ENCODE measurements around the gene HECTD1.
"Not testable (repeated sequence)": the region's sequence is repeated elsewhere in the genome, so short reads cannot be mapped to it uniquely, and the experiment has no call there.

HECTD1 gene

DNA sequence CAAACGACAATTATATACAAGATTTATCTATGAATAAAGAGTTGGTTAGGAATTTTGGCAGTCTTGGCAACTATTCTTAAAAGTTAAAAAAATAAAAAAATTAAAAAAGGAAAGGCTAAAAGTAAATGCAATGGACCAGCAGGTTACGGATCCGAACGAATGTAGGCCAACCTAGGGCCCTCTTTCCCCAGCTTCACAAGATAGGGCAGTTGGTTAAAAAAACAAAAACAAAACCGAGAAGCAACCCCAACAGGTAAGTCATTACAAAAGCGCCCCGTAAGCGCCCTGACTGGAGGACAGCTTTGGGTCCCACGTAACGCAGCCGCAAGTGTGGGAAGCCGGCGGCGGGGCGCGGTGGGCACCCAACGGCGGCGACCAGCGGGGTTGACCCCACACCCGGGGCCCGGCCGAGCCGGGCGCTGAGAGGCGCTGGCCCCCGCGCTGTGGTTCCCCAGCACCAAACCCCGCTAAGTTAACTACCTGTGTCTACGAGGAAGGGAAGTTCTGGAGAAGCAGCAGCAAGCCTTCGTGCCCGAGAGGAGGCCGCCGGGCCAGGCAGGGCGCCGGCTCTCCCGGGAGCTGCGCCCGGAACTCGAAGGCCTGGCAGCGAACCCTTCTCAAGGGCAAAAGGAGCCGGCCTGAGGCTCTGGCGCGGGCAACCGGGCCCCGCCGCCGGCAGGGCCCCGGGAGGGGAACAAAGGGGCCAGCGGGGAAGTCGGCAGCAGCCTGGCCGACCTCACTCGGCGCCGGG lies 882 bp downstream of the HECTD1 start:
- H2AFZ ChIP-seq (ENCODE audit: low read length, unreplicated experiment): peak overlapping the region; percentile 74
- peak overlapping the region; percentile 98 for H3K27ac ChIP-seq (ENCODE audit: low read depth, low read length)
- no peaks in the 10 kb centered on the region for H3K27me3 ChIP-seq (ENCODE audit: insufficient read depth, low read length)
- peak overlapping the region; percentile 98 for H3K4me3 ChIP-seq (ENCODE audit: low read depth, low read length)
- H3K79me2 ChIP-seq (ENCODE audit: control insufficient read depth, insufficient read depth, low read length, unreplicated experiment): peaks cover 52% of the 10 kb centered on the region
- H3K4me1 ChIP-seq (ENCODE audit: control insufficient read depth, insufficient read depth, low read length, unreplicated experiment): peaks cover 17% of the 10 kb centered on the region
- peaks cover 5% of the 10 kb centered on the region; the same call in 1 of the 2 replicates for H3K36me3 ChIP-seq (ENCODE audit: insufficient read depth, low read length)

DNA sequence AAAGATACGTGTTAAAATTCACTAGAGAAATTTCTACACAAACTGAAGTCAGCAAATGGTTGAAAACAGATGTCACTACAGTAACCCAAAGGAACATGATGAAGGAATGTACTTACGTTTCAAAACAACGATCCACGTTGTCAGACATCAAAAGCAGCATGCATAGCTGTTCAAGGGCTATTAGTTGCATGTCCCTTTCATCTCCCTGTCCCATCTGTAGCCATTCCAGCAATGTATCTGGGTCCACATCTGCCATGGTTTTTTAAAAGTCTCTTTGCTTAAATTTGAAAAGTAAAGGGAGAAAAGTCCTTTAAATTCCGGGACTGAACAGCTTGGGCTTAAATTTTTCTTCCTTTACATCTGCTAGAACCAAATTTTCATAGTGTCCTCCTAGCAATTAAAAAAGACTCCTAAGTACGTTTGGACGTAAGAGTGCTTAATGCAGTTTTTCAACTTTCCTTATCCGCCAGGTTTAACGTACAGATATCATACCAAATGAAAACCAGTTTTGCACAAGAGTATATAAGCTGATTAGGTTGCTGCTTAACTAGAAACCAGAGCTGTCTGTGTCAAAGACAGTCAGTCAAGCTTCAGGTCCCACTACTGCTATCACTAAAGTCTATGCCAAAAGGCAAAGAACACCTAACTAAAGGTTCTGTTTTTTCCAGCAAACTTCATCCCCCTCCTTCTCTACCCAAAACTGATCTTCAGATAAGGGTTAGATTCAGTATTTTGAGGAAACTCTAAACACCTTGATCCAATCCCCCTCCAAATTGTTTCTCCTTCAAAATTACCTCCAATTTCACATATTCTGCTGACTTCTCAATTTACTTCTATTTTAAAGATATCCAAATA lies 1.7 kb downstream of the HECTD1 start:
- Histone ChIP-seq H2AFZ (ENCODE audit: low read length, unreplicated experiment) (no peak overlapping the region), H3K4me3 (ENCODE audit: low read depth, low read length) (peak overlapping the region; percentile 98), H3K4me1 (ENCODE audit: control insufficient read depth, insufficient read depth, low read length, unreplicated experiment) (peaks cover 19% of the 10 kb centered on the region), H3K36me3 (ENCODE audit: insufficient read depth, low read length) (peaks cover 8% of the 10 kb centered on the region; the same call in 1 of the 2 replicates), H3K79me2 (ENCODE audit: control insufficient read depth, insufficient read depth, low read length, unreplicated experiment) (peaks cover 58% of the 10 kb centered on the region), H3K27me3 (ENCODE audit: insufficient read depth, low read length) (no peaks in the 10 kb centered on the region), H3K27ac (ENCODE audit: low read depth, low read length) (peak overlapping the region; percentile 98)

DNA sequence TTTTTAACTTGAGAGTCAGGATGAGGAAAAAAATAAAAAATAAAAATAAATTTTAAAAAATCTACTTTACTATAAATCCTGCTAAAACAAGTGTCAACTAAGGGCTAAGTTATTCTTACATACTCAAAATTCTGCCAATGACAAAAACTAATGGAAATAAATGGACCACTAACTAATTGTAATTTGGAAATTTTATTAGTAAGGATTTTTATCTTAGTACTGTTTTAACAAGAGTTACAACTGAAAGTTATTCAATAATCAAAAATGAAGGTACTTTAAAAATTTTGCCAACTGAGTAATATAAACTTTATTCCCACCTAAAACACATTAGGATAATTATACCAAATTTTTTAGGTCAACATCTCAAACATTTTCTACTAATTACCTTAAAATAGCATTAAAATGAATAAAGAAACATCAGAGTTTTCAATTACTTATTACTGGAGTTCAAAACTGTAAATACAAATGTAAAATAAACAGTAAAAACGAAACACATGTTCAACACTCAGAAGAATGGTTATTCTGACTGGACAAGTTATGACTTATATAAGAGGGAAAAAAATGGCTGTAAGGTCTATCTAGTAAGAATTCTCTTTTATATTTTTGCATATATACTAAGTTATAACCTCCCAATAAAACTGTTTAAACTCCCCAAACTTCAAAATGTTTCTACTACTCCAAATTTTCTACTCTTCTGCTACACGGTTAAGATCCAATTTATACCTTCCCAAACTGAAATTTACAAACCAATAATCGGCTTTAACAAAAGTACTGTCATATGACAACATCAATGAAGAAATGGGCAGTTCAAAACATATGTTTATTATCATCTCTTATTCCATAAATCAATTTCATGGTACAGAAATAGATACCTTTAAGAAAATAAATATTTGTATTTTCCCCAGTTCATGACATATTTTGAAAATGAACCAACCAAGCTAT lies 2.7 kb downstream of the HECTD1 start:
- peak overlapping the region; percentile 98 for H3K4me3 ChIP-seq (ENCODE audit: low read depth, low read length)

DNA sequence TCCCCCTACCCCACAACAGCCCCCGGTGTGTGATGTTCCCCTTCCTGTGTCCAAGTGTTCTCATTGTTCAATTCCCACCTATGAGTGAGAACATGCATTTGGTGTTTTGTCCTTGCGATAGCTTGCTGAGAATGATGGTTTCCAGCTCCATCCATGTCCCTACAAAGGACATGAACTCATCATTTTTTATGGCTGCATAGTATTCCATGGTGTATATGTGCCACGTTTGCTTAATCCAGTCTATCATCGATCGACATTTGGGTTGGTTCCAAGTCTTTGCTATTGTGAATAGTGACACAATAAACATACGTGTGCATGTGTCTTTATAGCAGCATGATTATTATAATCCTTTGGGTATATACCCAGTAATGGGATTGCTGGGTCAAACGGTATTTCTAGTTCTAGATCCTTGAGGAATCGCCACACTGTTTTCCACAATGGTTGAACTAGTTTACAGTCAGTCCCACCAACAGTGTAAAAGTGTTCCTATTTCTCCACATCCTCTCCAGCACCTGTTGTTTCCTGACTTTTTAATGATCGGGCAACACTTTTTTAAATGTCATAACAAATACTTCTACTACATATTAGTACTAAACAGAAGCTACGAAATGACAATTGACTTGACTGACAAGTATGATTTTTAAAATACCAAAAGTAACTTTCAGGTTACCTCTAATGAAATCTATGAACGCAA lies 3.5 kb downstream of the HECTD1 start:
- H3K27ac ChIP-seq (ENCODE audit: low read depth, low read length); H2AFZ ChIP-seq (ENCODE audit: low read length, unreplicated experiment); H3K27me3 ChIP-seq (ENCODE audit: insufficient read depth, low read length); H3K4me3 ChIP-seq (ENCODE audit: low read depth, low read length): not testable (repeated sequence)
- Histone ChIP-seq H3K4me1 (ENCODE audit: control insufficient read depth, insufficient read depth, low read length, unreplicated experiment) (peaks cover 20% of the 10 kb centered on the region), H3K79me2 (ENCODE audit: control insufficient read depth, insufficient read depth, low read length, unreplicated experiment) (peaks cover 71% of the 10 kb centered on the region), H3K36me3 (ENCODE audit: insufficient read depth, low read length) (peaks cover 12% of the 10 kb centered on the region; the same call in 1 of the 2 replicates)

More for the DNA sequence above, 2.7 kb downstream of the HECTD1 start:
- H3K79me2 ChIP-seq (ENCODE audit: control insufficient read depth, insufficient read depth, low read length, unreplicated experiment): peaks cover 66% of the 10 kb centered on the region
- H2AFZ ChIP-seq (ENCODE audit: low read length, unreplicated experiment): no peak overlapping the region
- H3K36me3 ChIP-seq (ENCODE audit: insufficient read depth, low read length): peaks cover 12% of the 10 kb centered on the region; the same call in 1 of the 2 replicates
- H3K27ac ChIP-seq (ENCODE audit: low read depth, low read length): peak overlapping the region; percentile 98
- peaks cover 22% of the 10 kb centered on the region for H3K4me1 ChIP-seq (ENCODE audit: control insufficient read depth, insufficient read depth, low read length, unreplicated experiment)
- H3K27me3 ChIP-seq (ENCODE audit: insufficient read depth, low read length): no peaks in the 10 kb centered on the region

DNA sequence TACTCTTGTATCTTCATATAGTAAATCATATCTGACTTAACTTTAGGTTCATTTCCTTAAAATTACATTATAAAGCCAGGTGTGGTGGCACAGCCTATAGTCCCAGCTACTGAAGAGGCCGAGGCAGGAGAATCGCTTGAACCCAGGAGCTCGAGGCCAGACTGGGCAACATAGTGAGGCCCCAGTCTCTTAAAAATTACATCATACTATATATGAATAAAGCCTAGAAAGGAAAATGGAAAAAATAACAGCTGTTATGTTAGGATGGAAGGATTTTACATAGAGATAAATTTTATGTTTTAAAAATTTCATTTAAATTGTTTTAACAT lies 4.2 kb downstream of the HECTD1 start:
- Histone ChIP-seq H3K4me3 (ENCODE audit: low read depth, low read length) (no peak overlapping the region), H2AFZ (ENCODE audit: low read length, unreplicated experiment) (no peak overlapping the region), H3K27me3 (ENCODE audit: insufficient read depth, low read length) (no peaks in the 10 kb centered on the region), H3K27ac (ENCODE audit: low read depth, low read length) (no peak overlapping the region), H3K4me1 (ENCODE audit: control insufficient read depth, insufficient read depth, low read length, unreplicated experiment) (peaks cover 15% of the 10 kb centered on the region), H3K79me2 (ENCODE audit: control insufficient read depth, insufficient read depth, low read length, unreplicated experiment) (peaks cover 76% of the 10 kb centered on the region), H3K36me3 (ENCODE audit: insufficient read depth, low read length) (peaks cover 12% of the 10 kb centered on the region; the same call in 1 of the 2 replicates)

DNA sequence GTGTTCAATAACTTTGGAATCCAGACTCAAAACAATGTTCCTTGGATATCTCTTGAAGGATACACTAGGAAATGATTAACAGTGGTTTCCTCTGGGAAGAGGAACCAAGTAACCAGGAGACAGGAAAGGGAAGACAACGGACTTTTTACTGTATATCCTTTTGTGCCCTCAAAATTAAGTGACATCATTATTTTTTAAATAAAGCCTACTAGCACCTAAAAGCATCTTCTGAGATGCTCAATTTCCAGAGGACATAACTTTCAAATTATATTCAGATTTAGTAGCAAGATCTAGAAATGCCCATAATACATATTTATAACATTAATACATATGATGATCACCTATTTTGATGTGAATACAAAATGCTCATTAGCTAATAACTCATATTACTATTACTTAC lies 6.5 kb downstream of the HECTD1 start:
- H3K79me2 ChIP-seq (ENCODE audit: control insufficient read depth, insufficient read depth, low read length, unreplicated experiment): peaks cover 85% of the 10 kb centered on the region
- no peaks in the 10 kb centered on the region for H3K27me3 ChIP-seq (ENCODE audit: insufficient read depth, low read length)
- H2AFZ ChIP-seq (ENCODE audit: low read length, unreplicated experiment): no peak overlapping the region
- peaks cover 19% of the 10 kb centered on the region for H3K36me3 ChIP-seq (ENCODE audit: insufficient read depth, low read length)
- H3K4me3 ChIP-seq (ENCODE audit: low read depth, low read length): no peak overlapping the region
- no peak overlapping the region for H3K27ac ChIP-seq (ENCODE audit: low read depth, low read length)
- peaks cover 34% of the 10 kb centered on the region for H3K4me1 ChIP-seq (ENCODE audit: control insufficient read depth, insufficient read depth, low read length, unreplicated experiment)

DNA sequence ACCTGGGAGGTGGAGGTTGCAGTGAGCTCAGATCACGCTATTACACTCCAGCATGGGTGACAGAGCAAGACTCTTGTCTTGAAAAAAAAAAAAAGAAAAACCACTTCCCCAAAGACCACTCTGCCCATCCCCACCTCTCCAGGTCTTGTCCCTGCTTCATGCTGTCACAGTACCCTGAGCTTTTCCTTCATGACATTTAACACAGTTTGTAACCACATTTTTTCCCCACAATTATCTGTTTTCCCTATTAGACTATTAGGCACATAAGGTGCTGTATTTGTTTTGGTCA lies 6.9 kb downstream of the HECTD1 start:
- no peaks in the 10 kb centered on the region for H3K27me3 ChIP-seq (ENCODE audit: insufficient read depth, low read length)
- H3K4me3 ChIP-seq (ENCODE audit: low read depth, low read length): no peak overlapping the region
- H3K36me3 ChIP-seq (ENCODE audit: insufficient read depth, low read length): peaks cover 19% of the 10 kb centered on the region
- no peak overlapping the region for H2AFZ ChIP-seq (ENCODE audit: low read length, unreplicated experiment)
- H3K79me2 ChIP-seq (ENCODE audit: control insufficient read depth, insufficient read depth, low read length, unreplicated experiment): peaks cover 84% of the 10 kb centered on the region
- peaks cover 39% of the 10 kb centered on the region for H3K4me1 ChIP-seq (ENCODE audit: control insufficient read depth, insufficient read depth, low read length, unreplicated experiment)
- H3K27ac ChIP-seq (ENCODE audit: low read depth, low read length): no peak overlapping the region

DNA sequence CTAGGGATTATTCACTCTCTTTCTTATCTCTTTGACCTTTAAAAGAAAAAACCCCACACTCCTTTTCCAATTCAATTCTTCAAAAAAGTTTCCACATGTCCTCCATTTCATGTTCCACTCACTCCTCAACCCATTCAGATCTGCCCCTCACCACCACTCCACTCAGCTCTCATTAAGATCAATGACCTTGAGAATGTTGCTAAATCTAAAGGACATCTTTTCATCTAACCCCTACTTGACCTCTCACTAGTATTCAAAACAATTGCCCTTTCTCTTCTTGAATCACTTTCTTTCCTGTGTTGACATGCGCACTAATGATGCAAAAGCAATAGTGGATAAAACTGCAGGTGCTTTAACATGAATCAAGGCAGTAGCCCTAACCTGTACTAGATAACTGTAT lies 9.9 kb downstream of the HECTD1 start:
- Histone ChIP-seq H3K27me3 (ENCODE audit: insufficient read depth, low read length) (no peaks in the 10 kb centered on the region), H3K79me2 (ENCODE audit: control insufficient read depth, insufficient read depth, low read length, unreplicated experiment) (peaks cover 82% of the 10 kb centered on the region), H3K36me3 (ENCODE audit: insufficient read depth, low read length) (peaks cover 15% of the 10 kb centered on the region), H3K4me3 (ENCODE audit: low read depth, low read length) (no peak overlapping the region), H3K4me1 (ENCODE audit: control insufficient read depth, insufficient read depth, low read length, unreplicated experiment) (peaks cover 49% of the 10 kb centered on the region), H3K27ac (ENCODE audit: low read depth, low read length) (no peak overlapping the region), H2AFZ (ENCODE audit: low read length, unreplicated experiment) (no peak overlapping the region)

DNA sequence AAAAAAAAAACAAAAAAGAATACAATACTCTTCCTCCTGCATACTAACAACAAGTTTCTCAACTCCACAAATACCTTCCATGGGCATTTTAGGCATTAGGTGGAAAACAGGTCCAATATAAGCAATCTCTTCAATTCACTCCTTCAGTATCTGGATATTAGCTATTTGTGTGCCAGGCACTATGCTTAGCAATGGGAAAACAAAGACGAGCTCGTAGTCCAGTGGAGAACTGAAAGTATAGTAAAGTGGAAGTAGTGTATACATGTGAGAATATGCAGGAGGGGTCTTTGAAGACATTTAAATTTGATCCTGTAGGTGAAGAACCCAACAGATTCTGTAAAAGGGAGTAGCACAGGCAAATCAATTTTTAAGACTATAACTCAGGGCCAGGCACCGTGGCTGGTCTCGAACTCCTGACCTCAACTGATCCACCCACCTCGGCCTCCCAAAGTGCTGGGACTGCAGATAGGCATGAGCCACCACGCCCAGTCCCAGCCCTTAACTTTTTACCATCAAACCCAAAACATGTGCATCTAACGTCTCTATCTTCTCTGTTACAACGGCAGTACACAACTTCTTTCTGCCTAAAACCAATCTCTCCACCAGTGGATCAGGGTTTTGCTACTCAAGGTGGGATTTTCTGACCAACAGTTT lies 10.6 kb downstream of the HECTD1 start:
- Histone ChIP-seq H3K79me2 (ENCODE audit: control insufficient read depth, insufficient read depth, low read length, unreplicated experiment) (peaks cover 83% of the 10 kb centered on the region), H3K27ac (ENCODE audit: low read depth, low read length) (no peak overlapping the region), H3K4me3 (ENCODE audit: low read depth, low read length) (no peak overlapping the region), H3K36me3 (ENCODE audit: insufficient read depth, low read length) (peaks cover 15% of the 10 kb centered on the region), H3K4me1 (ENCODE audit: control insufficient read depth, insufficient read depth, low read length, unreplicated experiment) (peaks cover 49% of the 10 kb centered on the region), H2AFZ (ENCODE audit: low read length, unreplicated experiment) (no peak overlapping the region), H3K27me3 (ENCODE audit: insufficient read depth, low read length) (no peaks in the 10 kb centered on the region)

All from ACC112 (cell line).